Skeletal muscle satellite cell (primary cell): Measurements from ENCODE around the gene TNNC2.

Experiments used
- H3K27me3 ChIP-seq: 2 replicates; pipeline ENCODE4 v1.7.0; 2013; ENCODE audit warnings: low read length; ENCODE audit not compliant: control insufficient read depth, insufficient read depth
- H3K36me3 ChIP-seq: 2 replicates; pipeline ENCODE4 v1.7.0; 2013; ENCODE audit warnings: mild to moderate bottlenecking, control low read depth, low read length; ENCODE audit not compliant: insufficient read depth
- H3K4me1 ChIP-seq: 2 replicates; pipeline ENCODE4 v1.7.0; 2013; ENCODE audit warnings: low read length; ENCODE audit not compliant: control insufficient read depth, insufficient read depth
- H3K4me2 ChIP-seq: 2 replicates; pipeline ENCODE4 v1.7.0; 2013; ENCODE audit warnings: mild to moderate bottlenecking, low read length
- H3K4me3 ChIP-seq: 2 replicates; pipeline ENCODE4 v1.7.0; 2013; ENCODE audit warnings: low read length
- H3K9ac ChIP-seq: 2 replicates; pipeline ENCODE4 v1.7.0; 2013; ENCODE audit warnings: mild to moderate bottlenecking, low read depth, low read length, moderate library complexity
- H3K9me3 ChIP-seq: replicated peaks from 2 replicates; pipeline ENCODE4 v1.7.0; 2013; ENCODE audit warnings: mild to moderate bottlenecking, control low read depth, low read length
- small RNA-seq: library from RNA; depleted of rRNA; stranded (forward); fragments of <200 nt; gene quantifications from one replicate; pipeline ENCODE3, GENCODE V24; 2012

TNNC2 gene

DNA sequence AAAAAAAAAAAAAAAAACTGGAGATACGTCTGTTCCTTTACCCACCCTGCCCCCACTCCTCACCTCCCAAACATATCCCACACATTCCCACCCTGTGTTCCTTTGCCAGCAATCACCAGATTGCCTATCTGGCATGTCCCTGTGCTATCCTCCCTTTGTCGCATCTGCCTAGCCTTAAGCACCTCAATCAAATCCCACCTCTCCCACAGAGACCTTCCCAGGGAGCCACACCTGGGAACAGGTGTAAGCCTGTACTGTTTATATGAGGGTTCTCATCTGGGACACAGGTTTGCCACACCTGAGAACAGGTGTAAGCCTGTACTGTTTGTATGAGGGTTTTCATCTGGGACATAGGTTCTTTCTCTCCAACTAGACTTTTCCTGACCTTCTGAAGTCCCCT is 52.2 kb downstream of the TNNC2 start:
- peaks cover 25% of the 10 kb centered on the region for H3K4me1 ChIP-seq
- no peaks in the 10 kb centered on the region for H3K36me3 ChIP-seq
- H3K27me3 ChIP-seq = peaks cover 4% of the 10 kb centered on the region
- no peak overlapping the region for H3K4me3 ChIP-seq
- no peak overlapping the region for H3K9ac ChIP-seq
- no peaks in the 10 kb centered on the region for H3K9me3 ChIP-seq
- H3K4me2 ChIP-seq = no peak overlapping the region

Small RNAs within 50 kb of the gene (small RNA-seq; reads per million reads assigned to genes)
- 0.63 reads per million for gene RNU6ATAC38P
